Body of pancreas (tissue), 4 donors: ENCODE results near the gene ARSH. TPM values are rescaled to one million over a fixed set of nuclear protein-coding genes. Genes with fewer than 3 reads are reported as not detected.
"Not testable (repeated sequence)": the region's sequence is repeated elsewhere in the genome, so short reads cannot be mapped to it uniquely, and the experiment has no call there.

Experiments used
- ATAC-seq: fragments of 150-250 bp; one replicate; pipeline ENCODE4 v1.9.1; 2016
- DNase-seq, 4 donors: peaks; one replicate each; pipeline ENCODE4 v3.0.0-alpha.2; 2019
- H3K27ac ChIP-seq, 4 donors: fragments of 200-600 bp; sonication (generic); 1 replicate in 3 of 4; 2 replicates in 1 of 4; pipeline versions ENCODE4 v1.5.1 to v1.6.1; 2016 to 2019; ENCODE audit warnings: mild to moderate bottlenecking in 1 of 4, mixed read lengths in 1 of 4, moderate library complexity in 1 of 4
- H3K27me3 ChIP-seq, 2 donors: fragments of 200-600 bp; sonication (generic); one replicate each; pipeline ENCODE4 v1.6.0; 2016; ENCODE audit warnings: mild to moderate bottlenecking in 1 of 2
- H3K36me3 ChIP-seq, 2 donors: fragments of 200-600 bp; sonication (generic); replicated peaks in 1 of 2; 2 replicates each; pipeline ENCODE4 v1.5.1; 2016; ENCODE audit warnings: low read depth in 2 of 2; ENCODE audit not compliant: insufficient read depth in 1 of 2
- H3K4me1 ChIP-seq: fragments of 200-600 bp; sonication (generic); one replicate; pipeline ENCODE4 v1.6.0; 2016
- H3K4me3 ChIP-seq, 2 donors: fragments of 200-600 bp; sonication (generic); 1 replicate in 1 of 2; 2 replicates in 1 of 2; pipeline ENCODE4 v1.5.1; 2016 to 2019
- H3K9me3 ChIP-seq, 3 donors: fragments of 200-600 bp; sonication (generic); 1 replicate in 2 of 3; 2 replicates in 1 of 3; pipeline ENCODE4 v1.5.1; 2016
- POLR2A ChIP-seq, 3 donors: fragments of 450-650 bp; IDR thresholded peaks; one replicate each; pipeline ENCODE4 v1.6.1; 2016; ENCODE audit warnings: antibody characterized with exemption in 3 of 3, mild to moderate bottlenecking in 2 of 3
- WGBS, 2 donors: methylation state at CpG; one replicate each; pipeline ENCODE4 v1.1.5; 2017; 5-methylcytosine and 5-hydroxymethylcytosine counted together
- intact Hi-C: fragments of 100-400 bp; cut with DNase I; formaldehyde crosslinking; loops from one replicate; pipeline ENCODE4 v1.15.1; 2023
- total RNA-seq, 2 donors: library from RNA; depleted of rRNA; stranded (reverse); fragments of >200 nt; gene quantifications; one replicate each; pipeline ENCODE4 v1.1.0, GENCODE V29; 2016
- TF ChIP-seq, protein P1 (sequence below), 7 experiments: fragments of 450-650 bp in 4 of 7; fragments of 200-600 bp in 3 of 7; sonication (generic) in 3 of 7; IDR thresholded peaks; one replicate each; pipeline ENCODE4 v1.5.1; 2016 to 2019; ENCODE audit warnings: antibody characterized with exemption in 7 of 7

The ARSH gene
- total RNA-seq, 2 donors from 2014 or later = not detected

- H3K4me1 ChIP-seq = peaks cover 18% of the 10 kb centered on the region
- H3K36me3 ChIP-seq, intact Hi-C loops, H3K9me3 ChIP-seq, H3K27me3 ChIP-seq: not testable (repeated sequence)
- ATAC-seq = peak; percentile 84
- TF ChIP-seq POLR2A (IDR thresholded peaks at IDR 0.05) = peak in 2 of 3 donors; percentile 55 to 63
- DNase-seq = peak; percentile 22 to 58 (median 37)
- peak overlapping the region; percentile 64 to 88 (median 76) for H3K27ac ChIP-seq
- WGBS, 2 donors = 13 to 22% methylated on average over 10 to 16 of the region's 16 CpGs
- H3K4me3 ChIP-seq = peak overlapping the region in 1 of 2 donors; percentile 6
Observed at GRCh38 chrX:2963992-2964794, 42.2 kb upstream of the ARSH start.

- Histone ChIP-seq H3K4me3 (no peak overlapping the region), H3K4me1 (peaks cover 18% of the 10 kb centered on the region), H3K36me3 (no peaks in the 10 kb centered on the region), H3K27ac (peak overlapping the region in 2 of 4 donors; percentile 36 to 88), H3K9me3 (no peaks in the 10 kb centered on the region), H3K27me3 (no peaks in the 10 kb centered on the region)
- TF ChIP-seq, protein P1, sequence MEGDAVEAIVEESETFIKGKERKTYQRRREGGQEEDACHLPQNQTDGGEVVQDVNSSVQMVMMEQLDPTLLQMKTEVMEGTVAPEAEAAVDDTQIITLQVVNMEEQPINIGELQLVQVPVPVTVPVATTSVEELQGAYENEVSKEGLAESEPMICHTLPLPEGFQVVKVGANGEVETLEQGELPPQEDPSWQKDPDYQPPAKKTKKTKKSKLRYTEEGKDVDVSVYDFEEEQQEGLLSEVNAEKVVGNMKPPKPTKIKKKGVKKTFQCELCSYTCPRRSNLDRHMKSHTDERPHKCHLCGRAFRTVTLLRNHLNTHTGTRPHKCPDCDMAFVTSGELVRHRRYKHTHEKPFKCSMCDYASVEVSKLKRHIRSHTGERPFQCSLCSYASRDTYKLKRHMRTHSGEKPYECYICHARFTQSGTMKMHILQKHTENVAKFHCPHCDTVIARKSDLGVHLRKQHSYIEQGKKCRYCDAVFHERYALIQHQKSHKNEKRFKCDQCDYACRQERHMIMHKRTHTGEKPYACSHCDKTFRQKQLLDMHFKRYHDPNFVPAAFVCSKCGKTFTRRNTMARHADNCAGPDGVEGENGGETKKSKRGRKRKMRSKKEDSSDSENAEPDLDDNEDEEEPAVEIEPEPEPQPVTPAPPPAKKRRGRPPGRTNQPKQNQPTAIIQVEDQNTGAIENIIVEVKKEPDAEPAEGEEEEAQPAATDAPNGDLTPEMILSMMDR (IDR thresholded peaks at IDR 0.05) = no peak
- no peak for TF ChIP-seq POLR2A (IDR thresholded peaks at IDR 0.05)
- peak in 2 of 4 donors; percentile 15 to 22 for DNase-seq
- 46 to 64% methylated on average over 4 to 6 of the region's 6 CpGs for WGBS, 2 donors
- no peak for ATAC-seq
- intact Hi-C loops = no loop called here
Observed at GRCh38 chrX:2965965-2966364, 40.4 kb upstream of the ARSH start.

- Histone ChIP-seq H3K36me3 (no peaks in the 10 kb centered on the region), H3K4me3 (no peak overlapping the region), H3K9me3 (no peaks in the 10 kb centered on the region), H3K27ac (peak overlapping the region in 2 of 4 donors; percentile 4 to 37), H3K27me3 (no peaks in the 10 kb centered on the region), H3K4me1 (peaks cover 14% of the 10 kb centered on the region)
- DNase-seq (no peak), ATAC-seq (no peak)
- WGBS, 2 donors = 18 to 29% methylated on average over 3 of the region's 3 CpGs
- intact Hi-C loops = no loop called here
- TF ChIP-seq POLR2A (IDR thresholded peaks at IDR 0.05) = no peak
- TF ChIP-seq, protein P1 (IDR thresholded peaks at IDR 0.05) = no peak
Observed at GRCh38 chrX:2967012-2967411, 39.3 kb upstream of the ARSH start.

GRCh38 chrX:2967584-2967983 is 38.8 kb upstream of the ARSH start:
- H3K9me3 ChIP-seq = no peaks in the 10 kb centered on the region
- no peak overlapping the region for H3K4me3 ChIP-seq
- H3K27ac ChIP-seq = no peak overlapping the region
- no peak for DNase-seq
- no peak for ATAC-seq
- intact Hi-C loops = no loop called here
- peaks cover 12% of the 10 kb centered on the region for H3K4me1 ChIP-seq
- no peaks in the 10 kb centered on the region for H3K36me3 ChIP-seq
- TF ChIP-seq, protein P1 (IDR thresholded peaks at IDR 0.05) = no peak
- TF ChIP-seq POLR2A (IDR thresholded peaks at IDR 0.05) = no peak
- WGBS, 2 donors = 69 to 72% methylated on average over 13 to 14 of the region's 14 CpGs
- no peaks in the 10 kb centered on the region for H3K27me3 ChIP-seq

DNA sequence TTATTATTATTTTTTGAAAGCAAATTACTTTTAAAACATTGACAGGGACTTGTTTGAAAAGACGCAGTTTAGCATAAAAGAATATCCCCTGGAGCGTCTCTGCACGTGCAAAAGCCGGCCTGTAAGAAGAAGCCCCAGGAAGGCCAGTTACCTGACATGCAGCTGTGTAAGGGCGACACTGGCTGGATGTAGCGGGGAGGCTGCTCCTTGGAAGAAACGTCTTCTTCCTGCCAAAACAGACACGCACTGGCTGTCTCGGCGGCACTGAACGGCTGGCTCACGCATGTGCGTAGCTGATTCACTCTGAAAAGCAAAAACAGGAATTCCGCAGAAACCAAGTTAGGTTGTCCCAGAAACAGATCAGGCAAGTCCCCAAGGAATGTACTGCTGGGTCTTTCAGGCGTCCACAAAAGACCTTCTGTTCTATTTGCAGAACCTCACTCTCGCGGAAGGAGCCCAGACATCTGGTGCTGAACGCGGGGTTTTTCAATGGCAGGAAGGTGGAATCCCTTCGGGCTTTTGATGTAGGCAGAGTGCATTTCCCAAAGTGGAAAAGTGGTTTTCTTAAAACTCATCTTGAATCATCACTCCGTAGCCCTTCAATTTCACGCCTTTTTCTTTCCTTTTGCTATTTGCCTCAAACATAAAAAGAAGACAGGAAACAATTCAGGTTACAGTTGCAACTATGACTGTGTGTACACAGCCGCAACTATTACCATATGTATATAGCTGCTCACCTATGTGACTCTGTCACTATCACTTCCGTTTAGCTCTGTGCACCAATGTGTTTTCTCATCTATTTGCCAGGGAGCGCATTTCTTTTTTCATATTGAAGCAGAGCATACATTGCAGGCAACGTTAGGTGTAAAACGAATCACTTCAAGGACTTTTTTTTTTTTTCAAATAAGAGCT is 38.1 kb upstream of the ARSH start:
- Histone ChIP-seq H3K4me1 (peaks cover 12% of the 10 kb centered on the region), H3K27ac (peak overlapping the region in 1 of 4 donors; percentile 37), H3K4me3 (no peak overlapping the region), H3K9me3 (no peaks in the 10 kb centered on the region), H3K27me3 (no peaks in the 10 kb centered on the region), H3K36me3 (no peaks in the 10 kb centered on the region)
- 42 to 49% methylated on average over 22 to 27 of the region's 27 CpGs for WGBS, 2 donors
- intact Hi-C loops = no loop called here
- no peak for TF ChIP-seq POLR2A (IDR thresholded peaks at IDR 0.05)
- TF ChIP-seq, protein P1 (IDR thresholded peaks at IDR 0.05) = no peak
- DNase-seq (peak; percentile 14 to 20 (median 17)), ATAC-seq (peak; percentile 21)
